Activated CD8-positive, alpha-beta memory T cell treated with anti-CD3 and anti-CD28 coated beads for 1 hour (primary cell): Measurements from ENCODE around the gene EPN3.

Experiments used
- DNase-seq, 2 donors: peaks; one replicate each; pipeline ENCODE4 v3.0.0-alpha.2; 2020; ENCODE audit warnings: low read depth in 1 of 2; ENCODE audit errors: extremely low read depth in 1 of 2

Gene EPN3

GRCh38 chr17:50508573-50509460 is 23.7 kb upstream of the EPN3 start:
- DNase-seq, result no peak

- DNase-seq, result no peak
Observed at GRCh38 chr17:50511058-50511457, 21.5 kb upstream of the EPN3 start.

- no peak for DNase-seq
Observed at GRCh38 chr17:50513495-50513894, 19.0 kb upstream of the EPN3 start.

GRCh38 chr17:50514388-50514787 is 18.1 kb upstream of the EPN3 start:
- no peak for DNase-seq

GRCh38 chr17:50514936-50515702 is 17.4 kb upstream of the EPN3 start:
- no peak for DNase-seq

- DNase-seq, result no peak
Observed at GRCh38 chr17:50517011-50517410, 15.5 kb upstream of the EPN3 start.

GRCh38 chr17:50517504-50518383 is 14.8 kb upstream of the EPN3 start:
- DNase-seq, result no peak

GRCh38 chr17:50518384-50519023 is 14.0 kb upstream of the EPN3 start:
- no peak for DNase-seq

- DNase-seq, result no peak
Observed at GRCh38 chr17:50519141-50519834, 13.2 kb upstream of the EPN3 start.

GRCh38 chr17:50520483-50520882 is 12.1 kb upstream of the EPN3 start:
- DNase-seq, result no peak

GRCh38 chr17:50521514-50521913 is 11.0 kb upstream of the EPN3 start:
- no peak for DNase-seq

GRCh38 chr17:50522766-50523165 is 9.8 kb upstream of the EPN3 start:
- DNase-seq, result no peak

- no peak for DNase-seq
Observed at GRCh38 chr17:50523208-50523607, 9.3 kb upstream of the EPN3 start.

GRCh38 chr17:50524838-50525237 is 7.7 kb upstream of the EPN3 start:
- DNase-seq, result no peak

- DNase-seq, result no peak
Observed at GRCh38 chr17:50527155-50527762, 5.3 kb upstream of the EPN3 start.

- DNase-seq, result no peak
Observed at GRCh38 chr17:50527949-50528474, 4.5 kb upstream of the EPN3 start.

- no peak for DNase-seq
Observed at GRCh38 chr17:50529849-50530248, 2.7 kb upstream of the EPN3 start.

GRCh38 chr17:50531428-50532025 is 1.0 kb upstream of the EPN3 start:
- DNase-seq, result no peak

- DNase-seq, result no peak
Observed at GRCh38 chr17:50533185-50533584, 650 bp downstream of the EPN3 start.
